WTC11 (cell line): ENCODE results near the gene TOM1L2. TPM values are rescaled to one million over a fixed set of nuclear protein-coding genes. Genes with fewer than 3 reads are reported as not detected.

Source experiments
- ATF1 ChIP-seq: sonication (generic); formaldehyde crosslinking; IDR thresholded peaks from 2 replicates; pipeline ENCODE4 v1.8.1; 2023; ENCODE audit warnings: mild to moderate bottlenecking, moderate library complexity, missing genetic modification reagents
- ATF6 ChIP-seq: sonication (generic); formaldehyde crosslinking; IDR thresholded peaks from 2 replicates; pipeline ENCODE4 v1.8.1; 2023; ENCODE audit warnings: mild to moderate bottlenecking, missing genetic modification reagents
- CREM ChIP-seq: sonication (generic); formaldehyde crosslinking; IDR thresholded peaks from 2 replicates; pipeline ENCODE4 v1.8.1; 2022; ENCODE audit warnings: mild to moderate bottlenecking, missing genetic modification reagents, moderate library complexity
- E2F4 ChIP-seq: sonication (generic); formaldehyde crosslinking; IDR thresholded peaks from 2 replicates; pipeline ENCODE4 v1.8.1; 2022; ENCODE audit warnings: low read depth, mild to moderate bottlenecking, moderate library complexity, missing genetic modification reagents, borderline replicate concordance
- EMX1 ChIP-seq: fragments of 250-450 bp; sonication (Bioruptor Pico); IDR thresholded peaks from 2 replicates; pipeline ENCODE4 v1.8.0; 2021; ENCODE audit warnings: mild to moderate bottlenecking
- FOXJ3 ChIP-seq: sonication (generic); formaldehyde crosslinking; IDR thresholded peaks from 2 replicates; pipeline ENCODE4 v1.9.0; 2021; ENCODE audit warnings: missing genetic modification reagents, mild to moderate bottlenecking, borderline replicate concordance
- FOXP4 ChIP-seq: sonication (generic); formaldehyde crosslinking; IDR thresholded peaks from 2 replicates; pipeline ENCODE4 v1.8.0; 2022; ENCODE audit warnings: mild to moderate bottlenecking, missing genetic modification reagents
- GTF2I ChIP-seq: fragments of 250-450 bp; sonication (Bioruptor Pico); conservative IDR thresholded peaks from 2 replicates; pipeline ENCODE4 v1.4.0; 2021; ENCODE audit warnings: mild to moderate bottlenecking
- HMGA2 ChIP-seq: fragments of 250-450 bp; sonication (Bioruptor Pico); IDR thresholded peaks from 2 replicates; pipeline ENCODE4 v1.4.0; 2021; ENCODE audit warnings: mild to moderate bottlenecking, moderate library complexity
- MAX ChIP-seq: sonication (generic); formaldehyde crosslinking; IDR thresholded peaks from 2 replicates; pipeline ENCODE4 v1.8.0; 2022; ENCODE audit warnings: mild to moderate bottlenecking, missing genetic modification reagents
- MXD4 ChIP-seq: fragments of 250-450 bp; sonication (Bioruptor Pico); IDR thresholded peaks from 2 replicates; pipeline ENCODE4 v1.8.0; 2021; ENCODE audit warnings: mild to moderate bottlenecking, moderate library complexity, borderline replicate concordance
- MYBL2 ChIP-seq: sonication (generic); formaldehyde crosslinking; IDR thresholded peaks from 2 replicates; pipeline ENCODE4 v1.8.1; 2023; ENCODE audit warnings: mild to moderate bottlenecking, moderate library complexity, missing genetic modification reagents
- NFE2L1 ChIP-seq: sonication (generic); formaldehyde crosslinking; IDR thresholded peaks from 2 replicates; pipeline ENCODE4 v1.8.1; 2023; ENCODE audit warnings: missing genetic modification reagents
- RELA ChIP-seq: sonication (generic); formaldehyde crosslinking; IDR thresholded peaks from 2 replicates; pipeline ENCODE4 v1.8.1; 2022; ENCODE audit warnings: missing genetic modification reagents, mild to moderate bottlenecking, borderline replicate concordance
- ZNF219 ChIP-seq: sonication (generic); formaldehyde crosslinking; IDR thresholded peaks from 2 replicates; pipeline ENCODE4 v1.8.0; 2023; ENCODE audit warnings: missing genetic modification reagents, mild to moderate bottlenecking, borderline replicate concordance
- total RNA-seq: library from RNA; stranded (reverse); gene quantifications from 3 replicates; pipeline ENCODE4 v1.2.3, GENCODE V29; 2021
- TF ChIP-seq, protein P1 (sequence below): sonication (generic); formaldehyde crosslinking; IDR thresholded peaks from 2 replicates; pipeline ENCODE4 v1.8.1; 2023; ENCODE audit warnings: mild to moderate bottlenecking, moderate library complexity, missing genetic modification reagents
- TF ChIP-seq, protein P2 (sequence below): sonication (generic); formaldehyde crosslinking; IDR thresholded peaks from 2 replicates; pipeline ENCODE4 v1.8.1; 2022; ENCODE audit warnings: mild to moderate bottlenecking, moderate library complexity, missing genetic modification reagents
- TF ChIP-seq, protein P3 (sequence below): sonication (generic); formaldehyde crosslinking; conservative IDR thresholded peaks from 2 replicates; pipeline ENCODE4 v1.8.1; 2023; ENCODE audit warnings: mild to moderate bottlenecking, low read depth, missing genetic modification reagents, moderate library complexity
- TF ChIP-seq, protein P4 (sequence below): sonication (generic); formaldehyde crosslinking; IDR thresholded peaks from 2 replicates; pipeline ENCODE4 v1.8.1; 2023; ENCODE audit warnings: mild to moderate bottlenecking, missing genetic modification reagents, moderate library complexity
- TF ChIP-seq, protein P5 (sequence below): fragments of 250-450 bp; sonication (Bioruptor Pico); IDR thresholded peaks from 2 replicates; pipeline ENCODE4 v1.9.0; 2021; ENCODE audit warnings: mild to moderate bottlenecking, borderline replicate concordance
- TF ChIP-seq, protein P6 (sequence below): sonication (generic); formaldehyde crosslinking; conservative IDR thresholded peaks from 2 replicates; pipeline ENCODE4 v1.8.1; 2022; ENCODE audit warnings: mild to moderate bottlenecking, missing genetic modification reagents

The TOM1L2 gene
- total RNA-seq, 1 experiment from 2014 or later, result 6.4 TPM

- TF ChIP-seq ATF1 (CRISPR knock-in tag), result no peak; the same call in 1 of the 2 replicates
- TF ChIP-seq, protein P1, sequence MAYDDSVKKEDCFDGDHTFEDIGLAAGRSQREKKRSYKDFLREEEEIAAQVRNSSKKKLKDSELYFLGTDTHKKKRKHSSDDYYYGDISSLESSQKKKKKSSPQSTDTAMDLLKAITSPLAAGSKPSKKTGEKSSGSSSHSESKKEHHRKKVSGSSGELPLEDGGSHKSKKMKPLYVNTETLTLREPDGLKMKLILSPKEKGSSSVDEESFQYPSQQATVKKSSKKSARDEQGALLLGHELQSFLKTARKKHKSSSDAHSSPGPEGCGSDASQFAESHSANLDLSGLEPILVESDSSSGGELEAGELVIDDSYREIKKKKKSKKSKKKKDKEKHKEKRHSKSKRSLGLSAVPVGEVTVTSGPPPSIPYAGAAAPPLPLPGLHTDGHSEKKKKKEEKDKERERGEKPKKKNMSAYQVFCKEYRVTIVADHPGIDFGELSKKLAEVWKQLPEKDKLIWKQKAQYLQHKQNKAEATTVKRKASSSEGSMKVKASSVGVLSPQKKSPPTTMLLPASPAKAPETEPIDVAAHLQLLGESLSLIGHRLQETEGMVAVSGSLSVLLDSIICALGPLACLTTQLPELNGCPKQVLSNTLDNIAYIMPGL (CRISPR knock-in tag), result peak; percentile 95
- no peak; the same call in 1 of the 2 replicates for TF ChIP-seq RELA (CRISPR knock-in tag)
- no peak for TF ChIP-seq HMGA2
- TF ChIP-seq, protein P2, sequence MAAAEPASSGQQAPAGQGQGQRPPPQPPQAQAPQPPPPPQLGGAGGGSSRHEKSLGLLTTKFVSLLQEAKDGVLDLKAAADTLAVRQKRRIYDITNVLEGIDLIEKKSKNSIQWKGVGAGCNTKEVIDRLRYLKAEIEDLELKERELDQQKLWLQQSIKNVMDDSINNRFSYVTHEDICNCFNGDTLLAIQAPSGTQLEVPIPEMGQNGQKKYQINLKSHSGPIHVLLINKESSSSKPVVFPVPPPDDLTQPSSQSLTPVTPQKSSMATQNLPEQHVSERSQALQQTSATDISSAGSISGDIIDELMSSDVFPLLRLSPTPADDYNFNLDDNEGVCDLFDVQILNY (CRISPR knock-in tag), result no peak
- TF ChIP-seq MAX (CRISPR knock-in tag), result peak; percentile 86
- TF ChIP-seq, protein P3, sequence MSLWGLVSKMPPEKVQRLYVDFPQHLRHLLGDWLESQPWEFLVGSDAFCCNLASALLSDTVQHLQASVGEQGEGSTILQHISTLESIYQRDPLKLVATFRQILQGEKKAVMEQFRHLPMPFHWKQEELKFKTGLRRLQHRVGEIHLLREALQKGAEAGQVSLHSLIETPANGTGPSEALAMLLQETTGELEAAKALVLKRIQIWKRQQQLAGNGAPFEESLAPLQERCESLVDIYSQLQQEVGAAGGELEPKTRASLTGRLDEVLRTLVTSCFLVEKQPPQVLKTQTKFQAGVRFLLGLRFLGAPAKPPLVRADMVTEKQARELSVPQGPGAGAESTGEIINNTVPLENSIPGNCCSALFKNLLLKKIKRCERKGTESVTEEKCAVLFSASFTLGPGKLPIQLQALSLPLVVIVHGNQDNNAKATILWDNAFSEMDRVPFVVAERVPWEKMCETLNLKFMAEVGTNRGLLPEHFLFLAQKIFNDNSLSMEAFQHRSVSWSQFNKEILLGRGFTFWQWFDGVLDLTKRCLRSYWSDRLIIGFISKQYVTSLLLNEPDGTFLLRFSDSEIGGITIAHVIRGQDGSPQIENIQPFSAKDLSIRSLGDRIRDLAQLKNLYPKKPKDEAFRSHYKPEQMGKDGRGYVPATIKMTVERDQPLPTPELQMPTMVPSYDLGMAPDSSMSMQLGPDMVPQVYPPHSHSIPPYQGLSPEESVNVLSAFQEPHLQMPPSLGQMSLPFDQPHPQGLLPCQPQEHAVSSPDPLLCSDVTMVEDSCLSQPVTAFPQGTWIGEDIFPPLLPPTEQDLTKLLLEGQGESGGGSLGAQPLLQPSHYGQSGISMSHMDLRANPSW (CRISPR knock-in tag), result no peak
- TF ChIP-seq, protein P4, sequence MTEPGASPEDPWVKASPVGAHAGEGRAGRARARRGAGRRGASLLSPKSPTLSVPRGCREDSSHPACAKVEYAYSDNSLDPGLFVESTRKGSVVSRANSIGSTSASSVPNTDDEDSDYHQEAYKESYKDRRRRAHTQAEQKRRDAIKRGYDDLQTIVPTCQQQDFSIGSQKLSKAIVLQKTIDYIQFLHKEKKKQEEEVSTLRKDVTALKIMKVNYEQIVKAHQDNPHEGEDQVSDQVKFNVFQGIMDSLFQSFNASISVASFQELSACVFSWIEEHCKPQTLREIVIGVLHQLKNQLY (CRISPR knock-in tag), result peak; percentile 63; the same call in 1 of the 2 replicates
- peak; percentile 83 for TF ChIP-seq MYBL2 (CRISPR knock-in tag)
- TF ChIP-seq, protein P5, sequence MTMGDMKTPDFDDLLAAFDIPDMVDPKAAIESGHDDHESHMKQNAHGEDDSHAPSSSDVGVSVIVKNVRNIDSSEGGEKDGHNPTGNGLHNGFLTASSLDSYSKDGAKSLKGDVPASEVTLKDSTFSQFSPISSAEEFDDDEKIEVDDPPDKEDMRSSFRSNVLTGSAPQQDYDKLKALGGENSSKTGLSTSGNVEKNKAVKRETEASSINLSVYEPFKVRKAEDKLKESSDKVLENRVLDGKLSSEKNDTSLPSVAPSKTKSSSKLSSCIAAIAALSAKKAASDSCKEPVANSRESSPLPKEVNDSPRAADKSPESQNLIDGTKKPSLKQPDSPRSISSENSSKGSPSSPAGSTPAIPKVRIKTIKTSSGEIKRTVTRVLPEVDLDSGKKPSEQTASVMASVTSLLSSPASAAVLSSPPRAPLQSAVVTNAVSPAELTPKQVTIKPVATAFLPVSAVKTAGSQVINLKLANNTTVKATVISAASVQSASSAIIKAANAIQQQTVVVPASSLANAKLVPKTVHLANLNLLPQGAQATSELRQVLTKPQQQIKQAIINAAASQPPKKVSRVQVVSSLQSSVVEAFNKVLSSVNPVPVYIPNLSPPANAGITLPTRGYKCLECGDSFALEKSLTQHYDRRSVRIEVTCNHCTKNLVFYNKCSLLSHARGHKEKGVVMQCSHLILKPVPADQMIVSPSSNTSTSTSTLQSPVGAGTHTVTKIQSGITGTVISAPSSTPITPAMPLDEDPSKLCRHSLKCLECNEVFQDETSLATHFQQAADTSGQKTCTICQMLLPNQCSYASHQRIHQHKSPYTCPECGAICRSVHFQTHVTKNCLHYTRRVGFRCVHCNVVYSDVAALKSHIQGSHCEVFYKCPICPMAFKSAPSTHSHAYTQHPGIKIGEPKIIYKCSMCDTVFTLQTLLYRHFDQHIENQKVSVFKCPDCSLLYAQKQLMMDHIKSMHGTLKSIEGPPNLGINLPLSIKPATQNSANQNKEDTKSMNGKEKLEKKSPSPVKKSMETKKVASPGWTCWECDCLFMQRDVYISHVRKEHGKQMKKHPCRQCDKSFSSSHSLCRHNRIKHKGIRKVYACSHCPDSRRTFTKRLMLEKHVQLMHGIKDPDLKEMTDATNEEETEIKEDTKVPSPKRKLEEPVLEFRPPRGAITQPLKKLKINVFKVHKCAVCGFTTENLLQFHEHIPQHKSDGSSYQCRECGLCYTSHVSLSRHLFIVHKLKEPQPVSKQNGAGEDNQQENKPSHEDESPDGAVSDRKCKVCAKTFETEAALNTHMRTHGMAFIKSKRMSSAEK (CRISPR knock-in tag), result 0 out of 2 replicates have a peak, but pooled peaks have one; percentile 32
- TF ChIP-seq CREM (CRISPR knock-in tag), result peak; percentile 82
- no peak for TF ChIP-seq EMX1 (CRISPR knock-in tag)
- TF ChIP-seq NFE2L1 (CRISPR knock-in tag), result peak; percentile 83
- TF ChIP-seq ATF6, result no peak
- no peak for TF ChIP-seq GTF2I (CRISPR knock-in tag)
- TF ChIP-seq, protein P6, sequence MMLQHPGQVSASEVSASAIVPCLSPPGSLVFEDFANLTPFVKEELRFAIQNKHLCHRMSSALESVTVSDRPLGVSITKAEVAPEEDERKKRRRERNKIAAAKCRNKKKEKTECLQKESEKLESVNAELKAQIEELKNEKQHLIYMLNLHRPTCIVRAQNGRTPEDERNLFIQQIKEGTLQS, result no peak
- peak; percentile 88 for TF ChIP-seq FOXP4 (CRISPR knock-in tag)
- TF ChIP-seq ZNF219 (CRISPR knock-in tag), result 0 out of 2 replicates have a peak, but pooled peaks have one; percentile 16
- no peak for TF ChIP-seq MXD4
- TF ChIP-seq E2F4 (CRISPR knock-in tag), result peak; percentile 84; the same call in 1 of the 2 replicates
- TF ChIP-seq FOXJ3 (CRISPR knock-in tag), result no peak
These were observed 135.9 kb downstream of the TOM1L2 start (continued) for GRCh38 chr17:17836250-17836817.
